ENCODE data around the gene CHRND. TPM values are rescaled to one million over a fixed set of nuclear protein-coding genes. Genes with fewer than 3 reads are reported as not detected.

The CHRND gene
- total RNA-seq, 6 experiments from 2014 or later, result not detected

- Mint-ChIP-seq H3K36me3 (ENCODE audit: low read depth) (no peaks in the 10 kb centered on the region), H3K27me3 (ENCODE audit: insufficient read depth) (peaks cover 22% of the 10 kb centered on the region), H3K9me3 (no peaks in the 10 kb centered on the region), H3K27ac (no peak overlapping the region), H3K4me3 (no peak overlapping the region), H3K4me1 (ENCODE audit: low read depth) (no peaks in the 10 kb centered on the region)
- TF ChIP-seq CTCF (IDR thresholded peaks at IDR 0.05), result peak; percentile 31; the same call in 1 of the 2 replicates
- no peak for DNase-seq
Observed at GRCh38 chr2:232523682-232524597, 2.0 kb upstream of the CHRND start.

- DNase-seq, result no peak
- H3K27ac Mint-ChIP-seq, result no peak overlapping the region
- H3K4me1 Mint-ChIP-seq (ENCODE audit: low read depth), result no peaks in the 10 kb centered on the region
- no peaks in the 10 kb centered on the region for H3K36me3 Mint-ChIP-seq (ENCODE audit: low read depth)
- no peak for TF ChIP-seq CTCF (IDR thresholded peaks at IDR 0.05)
- no peaks in the 10 kb centered on the region for H3K9me3 Mint-ChIP-seq
- no peak overlapping the region for H3K4me3 Mint-ChIP-seq
- H3K27me3 Mint-ChIP-seq (ENCODE audit: insufficient read depth), result peaks cover 18% of the 10 kb centered on the region
Observed at GRCh38 chr2:232524771-232525170, 1.2 kb upstream of the CHRND start.

GRCh38 chr2:232525199-232525598, 761 bp upstream of the CHRND start:
- Mint-ChIP-seq H3K4me3 (no peak overlapping the region), H3K36me3 (ENCODE audit: low read depth) (no peaks in the 10 kb centered on the region), H3K27me3 (ENCODE audit: insufficient read depth) (peaks cover 18% of the 10 kb centered on the region), H3K9me3 (no peaks in the 10 kb centered on the region), H3K27ac (no peak overlapping the region), H3K4me1 (ENCODE audit: low read depth) (no peaks in the 10 kb centered on the region)
- DNase-seq, result no peak
- no peak for TF ChIP-seq CTCF (IDR thresholded peaks at IDR 0.05)

GRCh38 chr2:232526372-232526941, 497 bp downstream of the CHRND start:
- Mint-ChIP-seq H3K27ac (no peak overlapping the region), H3K4me1 (ENCODE audit: low read depth) (no peaks in the 10 kb centered on the region), H3K36me3 (ENCODE audit: low read depth) (no peaks in the 10 kb centered on the region), H3K4me3 (no peak overlapping the region), H3K27me3 (ENCODE audit: insufficient read depth) (peaks cover 27% of the 10 kb centered on the region), H3K9me3 (no peaks in the 10 kb centered on the region)
- no peak for DNase-seq
- TF ChIP-seq CTCF (IDR thresholded peaks at IDR 0.05), result no peak

GRCh38 chr2:232527905-232528470, 2.0 kb downstream of the CHRND start:
- peaks cover 27% of the 10 kb centered on the region for H3K27me3 Mint-ChIP-seq (ENCODE audit: insufficient read depth)

More at GRCh38 chr2:232527905-232528470, 2.0 kb downstream of the CHRND start:
- H3K36me3 Mint-ChIP-seq (ENCODE audit: low read depth), result no peaks in the 10 kb centered on the region
- no peak overlapping the region for H3K4me3 Mint-ChIP-seq
- TF ChIP-seq CTCF (IDR thresholded peaks at IDR 0.05), result no peak
- no peaks in the 10 kb centered on the region for H3K9me3 Mint-ChIP-seq
- no peak overlapping the region for H3K27ac Mint-ChIP-seq
- no peak for DNase-seq
- H3K4me1 Mint-ChIP-seq (ENCODE audit: low read depth), result no peaks in the 10 kb centered on the region

Data from HFFc6 (cell line).